Endothelial cell (in vitro differentiated cells): Measurements from ENCODE around the gene FUT8. TPM values are rescaled to one million over a fixed set of nuclear protein-coding genes. Genes with fewer than 3 reads are reported as not detected.

Source experiments
- DNase-seq: peaks from one replicate; pipeline ENCODE4 v3.0.0; 2021; ENCODE audit warnings: low spot score
- H3K27ac Mint-ChIP-seq: one replicate; pipeline ENCODE4 v1.8.0; 2021; ENCODE audit warnings: mixed read lengths, inconsistent platforms; ENCODE audit not compliant: unreplicated experiment
- H3K27me3 Mint-ChIP-seq: one replicate; pipeline ENCODE4 v1.8.0; 2021; ENCODE audit warnings: mild to moderate bottlenecking, moderate library complexity, mixed read lengths, inconsistent platforms; ENCODE audit not compliant: unreplicated experiment
- H3K36me3 Mint-ChIP-seq: one replicate; pipeline ENCODE4 v1.8.0; 2021; ENCODE audit warnings: mild to moderate bottlenecking, low read depth, mixed read lengths, inconsistent platforms; ENCODE audit not compliant: unreplicated experiment
- H3K4me1 Mint-ChIP-seq: one replicate; pipeline ENCODE4 v1.8.0; 2021; ENCODE audit warnings: mild to moderate bottlenecking, mixed read lengths, inconsistent platforms; ENCODE audit not compliant: unreplicated experiment
- H3K4me3 Mint-ChIP-seq: one replicate; pipeline ENCODE4 v1.8.0; 2021; ENCODE audit warnings: mild to moderate bottlenecking, mixed read lengths, inconsistent platforms; ENCODE audit not compliant: unreplicated experiment
- H3K9me3 Mint-ChIP-seq: one replicate; pipeline ENCODE4 v1.8.0; 2021; ENCODE audit warnings: mixed read lengths, inconsistent platforms; ENCODE audit not compliant: unreplicated experiment
- total RNA-seq: library from RNA; stranded (reverse); fragmentation: NEBNext Ultra II Directional; extraction: Animal tissue kit (Norgen Biotek cat#: 25700); gene quantifications from one replicate; pipeline ENCODE4 v1.2.1, GENCODE V29; 2021; ENCODE audit not compliant: unreplicated experiment
- TF ChIP-seq, protein P1 (sequence below): fragments of 200-600 bp; sonication (generic); IDR thresholded peaks from one replicate; pipeline ENCODE4 v1.5.0; 2021; ENCODE audit warnings: antibody characterized with exemption; ENCODE audit not compliant: unreplicated experiment

Gene FUT8
- total RNA-seq, 1 donor from 2014 or later, result 65.4 TPM

GRCh38 chr14:65749287-65749686, 336.8 kb downstream of the FUT8 start:
- H3K4me1 Mint-ChIP-seq, result peaks cover 2% of the 10 kb centered on the region
- no peaks in the 10 kb centered on the region for H3K36me3 Mint-ChIP-seq
- TF ChIP-seq, protein P1, sequence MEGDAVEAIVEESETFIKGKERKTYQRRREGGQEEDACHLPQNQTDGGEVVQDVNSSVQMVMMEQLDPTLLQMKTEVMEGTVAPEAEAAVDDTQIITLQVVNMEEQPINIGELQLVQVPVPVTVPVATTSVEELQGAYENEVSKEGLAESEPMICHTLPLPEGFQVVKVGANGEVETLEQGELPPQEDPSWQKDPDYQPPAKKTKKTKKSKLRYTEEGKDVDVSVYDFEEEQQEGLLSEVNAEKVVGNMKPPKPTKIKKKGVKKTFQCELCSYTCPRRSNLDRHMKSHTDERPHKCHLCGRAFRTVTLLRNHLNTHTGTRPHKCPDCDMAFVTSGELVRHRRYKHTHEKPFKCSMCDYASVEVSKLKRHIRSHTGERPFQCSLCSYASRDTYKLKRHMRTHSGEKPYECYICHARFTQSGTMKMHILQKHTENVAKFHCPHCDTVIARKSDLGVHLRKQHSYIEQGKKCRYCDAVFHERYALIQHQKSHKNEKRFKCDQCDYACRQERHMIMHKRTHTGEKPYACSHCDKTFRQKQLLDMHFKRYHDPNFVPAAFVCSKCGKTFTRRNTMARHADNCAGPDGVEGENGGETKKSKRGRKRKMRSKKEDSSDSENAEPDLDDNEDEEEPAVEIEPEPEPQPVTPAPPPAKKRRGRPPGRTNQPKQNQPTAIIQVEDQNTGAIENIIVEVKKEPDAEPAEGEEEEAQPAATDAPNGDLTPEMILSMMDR, result no peak
- DNase-seq, result no peak
- H3K9me3 Mint-ChIP-seq, result no peaks in the 10 kb centered on the region
- peaks cover 2% of the 10 kb centered on the region for H3K27me3 Mint-ChIP-seq
- H3K27ac Mint-ChIP-seq, result no peak overlapping the region
- H3K4me3 Mint-ChIP-seq, result no peak overlapping the region

GRCh38 chr14:65750906-65751305, 338.4 kb downstream of the FUT8 start:
- Mint-ChIP-seq H3K4me3 (no peak overlapping the region), H3K36me3 (no peaks in the 10 kb centered on the region), H3K27ac (no peak overlapping the region), H3K4me1 (peaks cover 2% of the 10 kb centered on the region), H3K27me3 (peaks cover 2% of the 10 kb centered on the region), H3K9me3 (no peaks in the 10 kb centered on the region)
- TF ChIP-seq, protein P1, result no peak
- DNase-seq, result no peak

DNA sequence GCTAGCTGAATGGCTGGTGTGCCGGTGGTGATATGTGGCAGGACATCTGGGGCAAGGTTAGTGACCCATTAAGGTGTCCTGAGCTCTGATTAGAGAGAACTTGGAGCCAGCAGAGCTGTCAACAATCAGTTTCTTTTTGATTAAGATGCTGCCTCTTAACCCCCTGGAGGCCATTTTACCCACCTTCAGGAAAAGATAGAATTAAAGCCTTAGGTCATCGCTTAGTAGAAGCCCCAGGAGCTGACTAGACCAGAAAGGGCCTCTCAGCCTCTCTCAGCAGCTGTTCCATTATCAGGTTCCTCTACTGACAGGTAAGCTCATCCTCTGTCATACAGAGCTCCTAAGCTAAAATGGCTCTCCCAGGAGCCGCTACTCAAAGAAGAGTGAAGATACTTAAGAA, 339.0 kb downstream of the FUT8 start:
- peaks cover 2% of the 10 kb centered on the region for H3K4me1 Mint-ChIP-seq
- H3K4me3 Mint-ChIP-seq, result no peak overlapping the region
- TF ChIP-seq, protein P1, result no peak
- H3K27me3 Mint-ChIP-seq, result peaks cover 2% of the 10 kb centered on the region
- no peak for DNase-seq
- H3K36me3 Mint-ChIP-seq, result no peaks in the 10 kb centered on the region
- H3K27ac Mint-ChIP-seq, result no peak overlapping the region
- H3K9me3 Mint-ChIP-seq, result no peaks in the 10 kb centered on the region

DNA sequence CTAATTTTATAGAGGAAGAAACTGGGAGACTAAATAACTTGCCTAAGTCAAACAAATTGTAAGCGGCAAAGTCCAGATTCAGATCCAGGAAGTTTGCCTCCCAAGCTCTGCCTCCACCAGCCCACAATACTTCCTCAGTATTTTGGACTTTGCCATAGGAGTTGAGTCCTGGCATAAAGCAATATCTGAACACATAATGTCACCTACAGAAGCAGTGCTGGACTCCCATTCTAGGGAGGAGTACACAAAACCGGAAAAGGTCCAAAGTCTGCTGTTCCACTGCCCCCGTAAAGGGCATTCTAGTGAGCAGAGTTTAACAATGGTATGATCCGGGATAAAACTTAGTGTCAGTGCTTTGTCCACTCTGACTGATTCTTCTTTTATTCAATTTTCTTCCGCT, 340.5 kb downstream of the FUT8 start:
- no peak overlapping the region for H3K4me3 Mint-ChIP-seq
- no peak overlapping the region for H3K27ac Mint-ChIP-seq
- no peak for DNase-seq
- H3K9me3 Mint-ChIP-seq, result no peaks in the 10 kb centered on the region
- H3K36me3 Mint-ChIP-seq, result no peaks in the 10 kb centered on the region
- peaks cover 2% of the 10 kb centered on the region for H3K27me3 Mint-ChIP-seq
- TF ChIP-seq, protein P1, result no peak
- peaks cover 2% of the 10 kb centered on the region for H3K4me1 Mint-ChIP-seq

- Mint-ChIP-seq H3K4me3 (no peak overlapping the region), H3K9me3 (no peaks in the 10 kb centered on the region), H3K4me1 (peaks cover 2% of the 10 kb centered on the region), H3K27me3 (peaks cover 2% of the 10 kb centered on the region), H3K36me3 (no peaks in the 10 kb centered on the region), H3K27ac (no peak overlapping the region)
- TF ChIP-seq, protein P1, result no peak
- DNase-seq, result no peak
Observed at GRCh38 chr14:65755331-65755730, 342.8 kb downstream of the FUT8 start.
